OCI-LY3 (cell line): ENCODE results near the gene RBM22.

Experiments used
- EZH2phosphoT487 ChIP-seq: fragments of 200-600 bp; shearing (Covaris generic); IDR thresholded peaks from 2 replicates; pipeline ENCODE4 v1.6.1; 2018; ENCODE audit warnings: antibody characterized with exemption, mixed run types, low read depth
- TF ChIP-seq, protein P1 (sequence below): fragments of 200-600, 300-600 bp; sonication (generic); IDR thresholded peaks from 2 replicates; pipeline ENCODE4 v1.5.1; 2014; ENCODE audit warnings: antibody characterized with exemption, low read length, low read depth

DNA sequence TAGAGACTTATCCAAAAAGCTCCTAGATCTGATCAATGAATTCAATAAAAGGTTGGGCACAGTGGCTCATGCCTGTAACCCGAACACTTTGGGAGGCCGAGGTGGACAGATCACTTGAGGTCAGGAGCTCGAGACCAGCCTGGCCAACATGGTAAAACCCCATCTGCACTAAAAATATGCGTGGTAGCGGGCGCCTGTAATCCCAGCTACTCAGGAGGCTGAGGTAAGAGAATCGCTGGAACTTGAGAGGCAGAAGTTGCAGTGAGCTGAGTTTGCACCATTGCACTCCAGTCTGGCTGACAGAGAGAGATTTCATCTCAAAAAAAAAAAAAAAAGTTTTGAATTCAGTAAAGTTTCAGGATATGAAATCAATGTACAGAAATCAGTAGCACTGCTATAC is 38.0 kb upstream of the RBM22 start:
- TF ChIP-seq, protein P1, sequence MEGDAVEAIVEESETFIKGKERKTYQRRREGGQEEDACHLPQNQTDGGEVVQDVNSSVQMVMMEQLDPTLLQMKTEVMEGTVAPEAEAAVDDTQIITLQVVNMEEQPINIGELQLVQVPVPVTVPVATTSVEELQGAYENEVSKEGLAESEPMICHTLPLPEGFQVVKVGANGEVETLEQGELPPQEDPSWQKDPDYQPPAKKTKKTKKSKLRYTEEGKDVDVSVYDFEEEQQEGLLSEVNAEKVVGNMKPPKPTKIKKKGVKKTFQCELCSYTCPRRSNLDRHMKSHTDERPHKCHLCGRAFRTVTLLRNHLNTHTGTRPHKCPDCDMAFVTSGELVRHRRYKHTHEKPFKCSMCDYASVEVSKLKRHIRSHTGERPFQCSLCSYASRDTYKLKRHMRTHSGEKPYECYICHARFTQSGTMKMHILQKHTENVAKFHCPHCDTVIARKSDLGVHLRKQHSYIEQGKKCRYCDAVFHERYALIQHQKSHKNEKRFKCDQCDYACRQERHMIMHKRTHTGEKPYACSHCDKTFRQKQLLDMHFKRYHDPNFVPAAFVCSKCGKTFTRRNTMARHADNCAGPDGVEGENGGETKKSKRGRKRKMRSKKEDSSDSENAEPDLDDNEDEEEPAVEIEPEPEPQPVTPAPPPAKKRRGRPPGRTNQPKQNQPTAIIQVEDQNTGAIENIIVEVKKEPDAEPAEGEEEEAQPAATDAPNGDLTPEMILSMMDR: no peak
- no peak for TF ChIP-seq EZH2phosphoT487
